Occipital lobe (tissue), 2 donors: ENCODE data around the gene HDAC4. TPM values are rescaled to one million over a fixed set of nuclear protein-coding genes. Genes with fewer than 3 reads are reported as not detected.

ENCODE experiments used
- DNase-seq: peaks from one replicate; lab custom pipeline; 2025; lab: John Stamatoyannopoulos, UW
- total RNA-seq: library from RNA; depleted of rRNA; stranded (reverse); fragments of >200 nt; gene quantifications from one replicate; pipeline ENCODE4 v1.2.3, GENCODE V29; 2014

HDAC4 gene
- total RNA-seq, 1 donor from 2014 or later, result 30.9 TPM

DNA sequence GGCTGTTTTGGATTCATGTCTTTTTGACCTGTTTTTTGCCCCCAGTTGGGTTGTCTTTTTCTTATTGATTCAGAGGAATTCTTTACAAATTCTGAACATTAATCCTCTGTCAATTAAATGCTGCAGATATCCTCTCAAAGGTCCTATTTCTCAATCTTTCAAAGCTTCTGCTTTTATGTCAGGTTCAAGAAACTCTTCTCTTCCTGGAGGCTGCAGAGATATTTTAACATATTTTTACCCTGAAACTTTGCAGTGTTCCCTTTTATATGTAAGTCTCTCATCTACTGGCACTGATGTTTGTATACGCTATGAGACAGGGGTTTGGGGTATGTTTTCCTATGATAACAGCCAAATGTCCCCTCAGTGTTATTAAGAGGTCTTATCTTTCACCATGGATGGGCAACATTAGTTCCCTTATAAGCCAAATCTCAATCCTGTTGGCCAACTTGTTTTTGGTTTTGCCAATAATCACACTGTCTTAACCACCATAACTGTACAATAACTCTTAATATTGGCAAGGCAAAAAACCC, 159.3 kb downstream of the HDAC4 start:
- no peak for DNase-seq

DNA sequence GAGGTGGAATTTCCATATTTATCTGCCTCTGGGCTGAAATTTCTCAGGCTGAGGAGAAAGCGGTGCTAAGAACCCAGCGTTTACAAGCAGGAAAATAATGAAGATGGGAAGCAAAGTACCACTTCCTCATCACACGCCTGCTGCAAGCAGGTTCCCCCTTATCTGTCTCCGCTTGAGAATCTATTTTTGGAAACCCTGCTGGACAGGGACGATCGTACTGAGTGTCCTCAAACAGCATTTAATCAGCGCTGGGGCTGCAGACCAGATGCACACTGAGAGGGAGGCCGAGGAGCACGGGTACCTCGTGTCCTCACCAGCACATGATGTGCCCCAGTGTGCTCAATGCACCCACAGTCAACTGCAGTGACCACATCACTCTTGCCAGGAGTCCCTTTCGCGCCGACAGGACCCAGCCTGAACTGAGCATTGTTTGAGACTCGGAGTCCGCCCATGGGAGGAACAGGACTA, 160.4 kb downstream of the HDAC4 start:
- peak; percentile 79 for DNase-seq

DNA sequence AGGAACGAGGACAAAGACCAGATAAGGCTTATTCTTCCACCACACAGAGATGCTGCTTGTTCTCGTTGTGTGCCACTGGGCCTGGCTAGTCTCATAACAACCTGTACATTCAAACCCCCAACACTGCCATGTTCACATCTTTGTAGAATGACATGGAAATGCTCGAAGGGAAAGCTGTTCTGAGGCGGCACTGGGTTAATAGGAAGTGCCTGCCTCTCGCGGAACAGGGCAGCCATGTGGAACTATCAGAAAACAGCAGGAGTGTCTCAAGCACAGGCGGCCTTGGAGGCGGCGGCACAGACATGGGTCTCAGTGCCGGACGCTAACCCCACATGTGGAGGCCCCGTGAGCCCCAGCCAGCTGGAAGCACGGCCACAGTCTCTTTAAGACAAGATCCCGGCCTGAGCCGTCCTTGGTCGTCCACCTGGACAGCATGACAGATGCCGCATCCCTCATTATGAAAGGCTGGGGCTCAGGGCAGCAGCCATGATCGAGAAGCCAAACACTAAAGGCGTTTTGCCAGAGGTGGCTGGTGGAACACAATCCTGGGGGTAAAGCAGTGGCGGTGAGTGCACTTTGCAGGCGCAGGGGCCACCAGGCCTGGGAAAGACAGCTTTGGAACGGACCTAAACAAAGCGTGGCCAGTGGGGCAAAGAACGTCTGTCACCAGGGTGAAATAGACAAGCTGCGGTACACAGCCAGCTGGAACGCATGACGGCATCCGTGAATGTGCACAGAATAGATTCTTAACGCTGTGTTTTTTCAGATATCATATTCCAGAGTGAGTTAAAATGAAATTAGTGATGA, 161.0 kb downstream of the HDAC4 start:
- DNase-seq, result no peak

GRCh38 chr2:239238839-239239606, 161.8 kb downstream of the HDAC4 start:
- no peak for DNase-seq

DNA sequence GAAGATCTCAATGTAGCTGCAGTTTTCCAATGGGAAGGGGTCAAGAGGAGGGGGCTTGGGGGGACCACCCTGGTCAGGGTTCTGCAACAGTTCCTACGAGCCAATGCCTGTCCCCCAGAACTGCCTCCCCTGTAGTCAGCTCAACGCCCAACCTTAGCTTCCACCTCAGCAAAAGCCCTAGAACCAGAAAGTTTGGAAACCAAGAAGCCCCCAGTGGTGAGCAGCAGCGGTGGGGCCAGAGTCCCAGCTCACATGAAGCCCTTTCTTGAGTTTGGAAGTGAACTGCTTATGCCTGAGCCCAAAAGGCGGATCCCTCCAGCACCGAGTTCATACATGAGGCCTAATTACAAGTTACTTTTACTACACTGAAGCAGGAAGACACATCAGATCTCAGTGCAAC, 162.4 kb downstream of the HDAC4 start:
- no peak for DNase-seq

GRCh38 chr2:239236808-239237205, 164.0 kb downstream of the HDAC4 start:
- DNase-seq, result no peak

DNA sequence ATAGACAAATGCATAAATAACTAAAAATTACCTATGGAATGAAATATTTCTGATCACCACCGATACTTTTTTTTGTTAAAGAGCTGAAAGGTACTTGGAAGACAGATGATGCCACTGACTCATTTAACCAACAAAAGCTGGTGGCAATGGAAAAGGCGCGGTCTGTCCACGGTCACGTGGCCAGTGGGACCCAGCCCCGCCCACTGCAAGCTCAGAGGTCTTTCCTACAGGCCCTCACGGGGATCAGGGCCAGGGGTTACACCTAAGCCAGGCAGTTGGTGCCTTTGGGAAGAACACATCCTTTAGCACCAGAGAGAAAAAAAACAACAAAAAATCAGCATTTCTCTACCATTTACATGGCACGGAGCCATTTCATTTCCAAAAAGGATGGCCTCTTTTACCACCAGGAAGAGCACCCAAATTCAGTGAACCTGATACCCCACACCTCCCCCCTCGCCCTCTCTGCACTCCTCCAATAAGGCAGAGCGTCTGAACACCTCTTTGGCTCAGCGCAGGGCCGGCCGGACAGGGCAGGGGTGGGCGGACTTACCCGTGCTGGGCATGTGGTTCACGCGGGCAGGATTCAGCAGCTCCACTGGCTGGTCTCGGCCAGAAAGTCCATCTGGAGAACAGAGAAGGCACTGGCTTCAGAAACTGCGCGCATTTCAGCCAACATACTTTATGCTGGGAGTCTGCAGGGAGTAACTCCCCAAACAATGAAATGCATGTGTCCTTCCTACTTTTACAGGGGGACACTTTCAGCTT, 164.6 kb downstream of the HDAC4 start:
- DNase-seq, result no peak

GRCh38 chr2:239235311-239235710, 165.5 kb downstream of the HDAC4 start:
- no peak for DNase-seq

DNA sequence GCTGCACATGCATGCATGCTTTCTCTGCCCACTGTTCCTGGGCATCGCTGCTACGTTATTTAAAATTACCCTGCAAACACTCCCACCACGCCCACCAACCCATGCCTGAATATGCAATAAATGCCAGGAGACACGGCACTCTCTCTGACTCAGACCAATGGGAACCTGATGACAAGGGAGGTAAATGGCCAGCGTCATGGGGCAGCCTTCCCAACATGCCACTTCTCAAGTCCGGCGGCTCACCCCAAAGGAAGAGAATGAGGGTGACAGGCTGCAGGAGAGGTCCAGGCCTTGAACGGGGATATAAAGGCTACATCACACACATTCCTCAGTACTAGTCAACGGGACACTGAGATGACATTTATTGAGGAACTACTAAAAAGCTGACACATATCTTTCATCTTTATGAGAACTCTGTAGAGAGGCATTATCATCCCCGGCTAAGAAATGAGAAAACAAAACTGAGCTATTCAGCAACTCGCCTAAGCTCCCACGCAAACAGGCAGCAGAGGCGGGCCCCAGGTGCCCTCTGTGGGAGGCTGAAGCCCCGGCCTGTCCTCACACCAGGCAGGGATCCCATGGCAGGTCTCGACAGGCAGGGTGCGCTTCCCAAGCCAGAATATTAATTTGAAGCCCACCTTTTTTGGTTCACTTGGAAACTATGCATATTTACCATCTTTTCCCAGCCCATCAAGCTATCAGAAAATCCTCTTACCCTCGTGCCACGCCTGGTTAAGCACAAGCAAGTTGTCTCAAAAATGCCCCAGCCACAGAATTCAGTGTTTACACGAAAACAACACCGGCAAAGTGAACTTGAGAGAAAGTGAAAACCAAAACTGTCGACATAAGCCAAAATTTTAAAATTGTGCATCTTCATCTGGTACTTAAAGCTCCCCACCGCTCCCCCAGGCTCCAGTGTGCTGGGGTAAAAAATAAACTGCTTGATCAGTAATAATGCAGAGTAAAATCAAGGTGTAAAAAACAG, 166.3 kb downstream of the HDAC4 start:
- DNase-seq, result no peak

DNA sequence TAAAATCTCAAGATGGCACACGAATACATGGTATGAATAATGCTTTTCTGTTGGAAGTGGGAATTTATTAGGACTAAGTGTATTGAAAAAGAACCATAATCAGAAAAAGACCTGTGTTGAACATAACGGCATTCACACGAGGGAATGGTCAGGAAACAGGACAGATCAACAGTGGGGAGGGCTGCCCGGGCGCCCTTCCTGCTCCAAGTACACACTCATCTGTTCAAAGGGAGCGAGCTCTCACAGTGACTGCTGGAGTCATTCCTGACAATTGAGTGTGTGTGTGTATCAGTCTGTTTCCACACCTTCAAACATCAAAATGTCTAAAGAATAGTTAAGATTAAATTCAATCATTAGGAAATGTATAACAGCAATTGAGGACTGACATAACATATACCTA, 167.2 kb downstream of the HDAC4 start:
- no peak for DNase-seq

DNA sequence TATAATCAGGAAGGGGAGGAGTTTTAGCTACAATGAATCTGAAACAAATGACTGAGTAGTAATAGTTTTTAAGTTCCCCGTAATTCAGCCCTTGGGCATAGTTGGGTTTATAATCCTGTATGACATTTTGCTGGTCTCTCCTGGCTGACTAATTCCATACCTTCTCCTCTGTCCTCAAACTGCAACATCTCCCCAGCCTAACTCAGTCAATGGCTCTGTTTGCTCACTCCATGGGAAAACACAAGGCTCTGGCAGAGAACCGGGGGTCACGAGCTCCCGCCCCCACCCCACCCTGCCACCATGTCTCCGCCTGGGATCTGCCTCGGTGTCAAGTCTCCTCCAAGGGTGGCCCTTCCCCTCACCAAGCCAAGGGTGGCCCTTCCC, 168.6 kb downstream of the HDAC4 start:
- no peak for DNase-seq

DNA sequence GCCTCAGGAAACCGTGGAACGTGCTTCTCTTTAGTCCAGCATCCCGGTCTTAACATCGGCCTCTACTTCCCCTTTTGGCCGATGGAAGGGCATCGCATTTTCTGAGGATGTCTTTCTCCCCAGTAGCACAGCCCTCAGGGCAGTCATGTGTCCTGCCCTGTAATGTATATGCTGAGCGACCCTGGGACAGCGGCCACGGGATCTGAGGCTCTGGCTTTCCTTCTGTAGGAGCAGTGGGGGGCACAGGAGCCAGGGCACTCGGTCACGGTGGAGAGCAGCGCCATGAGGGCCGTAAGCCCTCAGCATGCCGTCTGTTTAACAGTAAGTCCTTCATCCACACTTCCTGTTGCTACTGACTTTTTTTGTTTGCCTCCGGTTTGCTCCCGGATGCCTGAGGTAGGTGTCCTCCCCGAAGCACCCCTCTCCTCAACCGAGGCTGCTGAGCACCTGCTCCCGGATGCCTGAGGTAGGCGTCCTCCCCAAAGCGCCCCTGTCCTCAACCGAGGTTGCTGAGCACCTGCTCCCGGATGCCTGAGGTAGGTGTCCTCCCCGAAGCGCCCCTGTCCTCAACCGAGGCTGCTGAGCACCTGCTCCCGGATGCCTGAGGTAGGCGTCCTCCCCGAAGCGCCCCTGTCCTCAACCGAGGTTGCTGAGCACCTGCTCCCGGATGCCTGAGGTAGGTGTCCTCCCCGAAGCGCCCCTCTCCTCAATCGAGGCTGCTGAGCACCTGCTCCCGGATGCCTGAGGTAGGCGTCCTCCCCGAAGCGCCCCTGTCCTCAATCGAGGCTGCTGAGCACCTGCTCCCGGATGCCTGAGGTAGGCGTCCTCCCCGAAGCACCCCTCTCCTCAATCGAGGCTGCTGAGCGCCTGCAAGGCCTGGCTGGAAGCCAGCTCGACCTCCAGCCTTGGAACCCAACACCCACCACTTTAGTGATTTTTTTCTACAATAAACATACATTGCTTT, 169.3 kb downstream of the HDAC4 start:
- no peak for DNase-seq

DNA sequence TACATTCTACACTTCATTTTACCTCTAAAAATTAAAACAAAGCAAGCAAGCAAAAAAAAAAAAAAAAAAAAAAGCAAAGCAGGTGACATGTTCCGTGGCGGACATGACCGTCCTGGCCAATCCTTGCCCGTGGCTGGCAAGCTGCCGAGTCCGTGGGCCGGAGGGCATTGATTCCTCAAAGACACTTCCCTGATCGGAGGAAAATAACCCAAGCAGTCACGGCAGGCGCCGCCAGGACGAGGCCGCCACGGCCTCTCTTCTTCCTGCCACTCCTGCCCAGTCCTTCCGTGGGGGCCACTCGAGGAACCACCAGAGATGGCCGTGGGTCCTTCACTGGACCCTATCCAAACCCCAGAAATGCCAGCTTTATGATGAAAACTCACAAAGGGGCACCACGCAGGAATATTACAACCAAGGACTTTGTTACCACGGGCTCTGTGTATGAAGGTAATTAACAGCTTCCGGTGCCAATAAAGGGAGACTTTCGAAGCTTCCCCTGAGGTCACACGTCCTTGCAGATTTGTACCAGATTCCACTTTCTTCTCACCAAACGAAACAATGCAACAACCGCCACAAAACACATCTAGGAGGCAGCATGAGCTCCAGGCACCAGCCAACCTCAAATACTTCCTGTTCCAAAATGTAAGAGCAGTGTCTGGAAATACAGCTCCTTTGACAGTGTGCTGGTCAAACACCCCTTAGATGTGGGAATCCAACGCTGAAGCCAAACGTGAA, 170.3 kb downstream of the HDAC4 start:
- no peak for DNase-seq

- no peak for DNase-seq
These were observed 171.1 kb downstream of the HDAC4 start for GRCh38 chr2:239229545-239230279.

- no peak for DNase-seq
These were observed 173.0 kb downstream of the HDAC4 start for GRCh38 chr2:239227661-239228371.

- no peak for DNase-seq
These were observed 173.9 kb downstream of the HDAC4 start for GRCh38 chr2:239226677-239227581.
